ENCODE results near the gene MICU2. TPM values are rescaled to one million over a fixed set of nuclear protein-coding genes. Genes with fewer than 3 reads are reported as not detected.

MICU2 gene
- total RNA-seq, 2 donors from 2014 or later = 56.7 to 90.9 TPM

DNA sequence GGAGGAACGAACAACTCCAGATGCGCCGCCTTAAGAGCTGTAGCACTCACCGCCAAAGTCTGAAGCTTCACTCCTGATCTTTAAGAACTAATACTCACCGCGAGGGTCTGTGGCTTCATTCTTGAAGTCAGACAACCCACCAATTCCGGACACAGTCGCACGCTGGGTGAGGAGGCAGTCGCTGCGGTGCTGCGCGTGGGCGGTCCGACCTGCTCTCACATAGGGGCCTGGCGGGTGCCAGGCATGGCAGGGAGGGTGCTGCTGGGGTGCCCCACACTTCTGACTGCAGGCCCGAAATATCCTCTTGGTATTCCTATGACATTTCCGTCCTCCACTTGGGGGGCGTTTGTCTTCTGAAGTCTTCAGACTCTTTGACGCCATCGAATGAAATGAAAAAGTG is 7.4 kb upstream of the MICU2 start:
- DNase-seq (ENCODE audit: low spot score) = no peak
- Histone ChIP-seq H3K4me3 (no peak overlapping the region), H3K4me1 (replicated peaks) (no peaks in the 10 kb centered on the region), H3K36me3 (no peaks in the 10 kb centered on the region), H3K27me3 (replicated peaks; ENCODE audit: insufficient read depth) (no peaks in the 10 kb centered on the region), H3K9me3 (no peaks in the 10 kb centered on the region), H3K27ac (no peak overlapping the region)
- WGBS = 97% methylated on average over 17 of the region's 21 CpGs
- TF ChIP-seq, protein P1, sequence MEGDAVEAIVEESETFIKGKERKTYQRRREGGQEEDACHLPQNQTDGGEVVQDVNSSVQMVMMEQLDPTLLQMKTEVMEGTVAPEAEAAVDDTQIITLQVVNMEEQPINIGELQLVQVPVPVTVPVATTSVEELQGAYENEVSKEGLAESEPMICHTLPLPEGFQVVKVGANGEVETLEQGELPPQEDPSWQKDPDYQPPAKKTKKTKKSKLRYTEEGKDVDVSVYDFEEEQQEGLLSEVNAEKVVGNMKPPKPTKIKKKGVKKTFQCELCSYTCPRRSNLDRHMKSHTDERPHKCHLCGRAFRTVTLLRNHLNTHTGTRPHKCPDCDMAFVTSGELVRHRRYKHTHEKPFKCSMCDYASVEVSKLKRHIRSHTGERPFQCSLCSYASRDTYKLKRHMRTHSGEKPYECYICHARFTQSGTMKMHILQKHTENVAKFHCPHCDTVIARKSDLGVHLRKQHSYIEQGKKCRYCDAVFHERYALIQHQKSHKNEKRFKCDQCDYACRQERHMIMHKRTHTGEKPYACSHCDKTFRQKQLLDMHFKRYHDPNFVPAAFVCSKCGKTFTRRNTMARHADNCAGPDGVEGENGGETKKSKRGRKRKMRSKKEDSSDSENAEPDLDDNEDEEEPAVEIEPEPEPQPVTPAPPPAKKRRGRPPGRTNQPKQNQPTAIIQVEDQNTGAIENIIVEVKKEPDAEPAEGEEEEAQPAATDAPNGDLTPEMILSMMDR (IDR thresholded peaks at IDR 0.05) = no peak
- TF ChIP-seq POLR2AphosphoS5 (IDR thresholded peaks at IDR 0.05) = no peak
- TF ChIP-seq POLR2A (IDR thresholded peaks at IDR 0.05) = no peak
- intact Hi-C loops (cut with DNase I) = no loop called here

DNA sequence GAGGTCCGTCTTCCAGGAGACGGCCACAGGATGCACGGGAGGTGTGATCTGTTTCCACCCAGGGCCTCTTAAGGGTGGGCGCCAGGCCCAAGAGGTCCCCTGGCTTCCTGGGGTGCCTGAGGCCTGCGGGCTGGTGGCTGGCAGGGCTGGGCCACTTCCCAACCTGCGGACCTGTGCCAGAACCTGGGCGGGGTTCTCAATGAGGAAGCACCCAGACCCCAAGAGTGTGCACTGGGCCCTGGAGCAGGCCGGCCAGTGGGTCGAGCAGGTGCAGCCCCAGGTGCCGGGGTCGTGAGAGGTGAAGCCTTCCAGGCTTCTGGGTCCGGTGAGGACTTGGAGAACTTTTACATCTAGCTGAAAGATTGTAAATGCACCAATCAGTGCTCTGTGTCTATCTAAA is 6.7 kb upstream of the MICU2 start:
- no peak for DNase-seq (ENCODE audit: low spot score)
- H3K27ac ChIP-seq = no peak overlapping the region
- intact Hi-C loops (cut with DNase I) = no loop called here
- no peaks in the 10 kb centered on the region for H3K4me1 ChIP-seq (replicated peaks)
- 92% methylated on average over 12 of the region's 12 CpGs for WGBS
- no peak overlapping the region for H3K4me3 ChIP-seq
- TF ChIP-seq POLR2AphosphoS5 (IDR thresholded peaks at IDR 0.05) (no peak), POLR2A (IDR thresholded peaks at IDR 0.05) (no peak)
- TF ChIP-seq, protein P1 (IDR thresholded peaks at IDR 0.05) = no peak
- no peaks in the 10 kb centered on the region for H3K27me3 ChIP-seq (replicated peaks; ENCODE audit: insufficient read depth)
- no peaks in the 10 kb centered on the region for H3K9me3 ChIP-seq
- no peaks in the 10 kb centered on the region for H3K36me3 ChIP-seq

DNA sequence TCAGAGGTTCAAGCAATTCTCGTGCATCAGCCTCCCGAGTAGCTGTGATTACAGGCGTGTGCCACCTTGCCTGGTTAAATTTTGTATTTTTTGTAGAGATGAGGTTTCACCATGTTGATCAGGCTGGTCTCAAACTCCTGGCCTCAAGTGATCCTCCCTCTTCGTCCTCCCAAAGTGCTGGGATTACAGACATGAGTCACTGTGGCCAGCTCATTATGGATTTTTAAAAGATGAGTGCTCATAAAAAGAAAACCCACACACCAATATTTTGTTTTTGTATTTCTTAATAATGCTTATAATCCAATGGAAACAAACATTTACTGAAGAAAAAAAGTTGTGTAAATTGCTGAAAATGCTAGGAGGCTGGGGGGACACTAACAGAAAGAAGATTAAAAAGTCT is 5.0 kb upstream of the MICU2 start:
- DNase-seq (ENCODE audit: low spot score) = no peak
- no peak overlapping the region for H3K27ac ChIP-seq
- no peaks in the 10 kb centered on the region for H3K36me3 ChIP-seq
- H3K4me1 ChIP-seq (replicated peaks) = no peaks in the 10 kb centered on the region
- intact Hi-C loops (cut with DNase I) = no loop called here
- no peaks in the 10 kb centered on the region for H3K9me3 ChIP-seq
- 89% methylated on average over 4 of the region's 4 CpGs for WGBS
- no peak overlapping the region for H3K4me3 ChIP-seq
- H3K27me3 ChIP-seq (replicated peaks; ENCODE audit: insufficient read depth) = no peaks in the 10 kb centered on the region
- no peak for TF ChIP-seq POLR2AphosphoS5 (IDR thresholded peaks at IDR 0.05)
- TF ChIP-seq POLR2A (IDR thresholded peaks at IDR 0.05) = no peak
- TF ChIP-seq, protein P1 (IDR thresholded peaks at IDR 0.05) = no peak

DNA sequence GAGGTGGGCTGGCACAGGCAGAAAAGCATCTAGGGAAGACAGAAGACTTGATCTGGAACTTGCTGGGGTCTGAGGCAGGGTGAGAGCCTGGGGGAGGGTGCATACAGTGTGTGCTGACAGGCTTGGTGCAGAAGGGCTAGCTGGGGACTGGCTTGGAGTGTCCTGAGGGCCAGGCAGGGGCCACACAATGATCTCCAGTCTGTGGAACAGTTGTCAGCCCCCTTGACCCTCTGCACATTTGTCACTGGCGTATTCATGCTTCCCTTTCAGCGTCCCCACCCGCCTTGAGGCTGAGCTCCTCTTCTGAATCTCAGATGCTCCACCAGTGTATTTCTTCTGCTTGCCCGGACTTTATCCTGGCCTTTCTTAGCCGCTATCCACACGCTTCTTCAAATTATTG is 2.8 kb upstream of the MICU2 start:
- WGBS = 82% methylated on average over 6 of the region's 6 CpGs
- intact Hi-C loops (cut with DNase I) = no loop called here

DNA sequence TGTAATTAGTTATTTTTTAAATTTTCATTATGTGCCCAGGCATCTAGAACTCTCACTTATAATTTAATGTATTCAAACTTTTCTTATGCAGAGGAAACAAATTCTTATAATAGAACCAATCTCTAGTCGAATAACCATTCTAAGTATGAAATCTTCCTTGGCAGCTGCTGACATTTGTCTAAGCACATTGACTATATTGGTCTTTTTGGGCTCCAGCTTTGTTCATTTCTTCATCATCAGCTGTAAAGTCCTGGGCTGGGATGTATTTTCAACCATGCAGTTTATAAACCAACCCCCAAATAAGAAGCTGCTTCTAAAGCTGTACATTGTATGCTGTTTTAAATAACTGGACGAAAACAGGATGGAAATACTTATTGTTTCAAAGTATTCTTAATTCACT is 2.3 kb upstream of the MICU2 start:
- H3K9me3 ChIP-seq = no peaks in the 10 kb centered on the region
- no peaks in the 10 kb centered on the region for H3K27me3 ChIP-seq (replicated peaks; ENCODE audit: insufficient read depth)
- H3K36me3 ChIP-seq = no peaks in the 10 kb centered on the region
- intact Hi-C loops (cut with DNase I) = no loop called here
- no peaks in the 10 kb centered on the region for H3K4me1 ChIP-seq (replicated peaks)
- TF ChIP-seq POLR2AphosphoS5 (IDR thresholded peaks at IDR 0.05) (no peak), POLR2A (IDR thresholded peaks at IDR 0.05) (no peak)
- TF ChIP-seq, protein P1 (IDR thresholded peaks at IDR 0.05) = no peak
- WGBS = 74% methylated on average over 2 of the region's 2 CpGs
- no peak for DNase-seq (ENCODE audit: low spot score)
- no peak overlapping the region for H3K27ac ChIP-seq
- no peak overlapping the region for H3K4me3 ChIP-seq

More for the DNA sequence above, 2.8 kb upstream of the MICU2 start:
- Histone ChIP-seq H3K27me3 (replicated peaks; ENCODE audit: insufficient read depth) (no peaks in the 10 kb centered on the region), H3K9me3 (no peaks in the 10 kb centered on the region), H3K4me1 (replicated peaks) (no peaks in the 10 kb centered on the region), H3K27ac (no peak overlapping the region), H3K36me3 (no peaks in the 10 kb centered on the region), H3K4me3 (no peak overlapping the region)
- DNase-seq (ENCODE audit: low spot score) = no peak
- TF ChIP-seq, protein P1 (IDR thresholded peaks at IDR 0.05) = no peak
- TF ChIP-seq POLR2AphosphoS5 (IDR thresholded peaks at IDR 0.05) = no peak
- TF ChIP-seq POLR2A (IDR thresholded peaks at IDR 0.05) = no peak

Measured in prostate gland (tissue), 2 donors.